ENCODE measurements around the gene ZNF385D. TPM values are rescaled to one million over a fixed set of nuclear protein-coding genes. Genes with fewer than 3 reads are reported as not detected.

ZNF385D gene
- total RNA-seq, 1 donor from 2014 or later: 0.79 TPM

- no peak for DNase-seq (ENCODE audit: low read depth, low spot score)
Measured at GRCh38 chr3:21750080-21750696, 822 bp downstream of the ZNF385D start.

- no peak for DNase-seq (ENCODE audit: low read depth, low spot score)
Measured at GRCh38 chr3:21747966-21748555, 2.9 kb downstream of the ZNF385D start.

GRCh38 chr3:21747376-21747775 is 3.6 kb downstream of the ZNF385D start:
- DNase-seq (ENCODE audit: low read depth, low spot score): no peak

- DNase-seq (ENCODE audit: low read depth, low spot score): no peak
Measured at GRCh38 chr3:21745966-21746365, 5.0 kb downstream of the ZNF385D start.

- no peak for DNase-seq (ENCODE audit: low read depth, low spot score)
Measured at GRCh38 chr3:21744793-21745192, 6.2 kb downstream of the ZNF385D start.

GRCh38 chr3:21738935-21739702 is 11.9 kb downstream of the ZNF385D start:
- no peak for DNase-seq (ENCODE audit: low read depth, low spot score)

- DNase-seq (ENCODE audit: low read depth, low spot score): no peak
Measured at GRCh38 chr3:21738283-21738682, 12.7 kb downstream of the ZNF385D start.

- DNase-seq (ENCODE audit: low read depth, low spot score): no peak
Measured at GRCh38 chr3:21734746-21735145, 16.3 kb downstream of the ZNF385D start.

- no peak for DNase-seq (ENCODE audit: low read depth, low spot score)
Measured at GRCh38 chr3:21729888-21730459, 21.0 kb downstream of the ZNF385D start.

- DNase-seq (ENCODE audit: low read depth, low spot score): no peak
Measured at GRCh38 chr3:21729331-21729730, 21.7 kb downstream of the ZNF385D start.

GRCh38 chr3:21722768-21723167 is 28.2 kb downstream of the ZNF385D start:
- no peak for DNase-seq (ENCODE audit: low read depth, low spot score)

GRCh38 chr3:21722301-21722700 is 28.7 kb downstream of the ZNF385D start:
- DNase-seq (ENCODE audit: low read depth, low spot score): no peak

GRCh38 chr3:21718943-21719591 is 31.9 kb downstream of the ZNF385D start:
- no peak for DNase-seq (ENCODE audit: low read depth, low spot score)

- DNase-seq (ENCODE audit: low read depth, low spot score): no peak
Measured at GRCh38 chr3:21718161-21718765, 32.7 kb downstream of the ZNF385D start.

- no peak for DNase-seq (ENCODE audit: low read depth, low spot score)
Measured at GRCh38 chr3:21715662-21716061, 35.3 kb downstream of the ZNF385D start.

- no peak for DNase-seq (ENCODE audit: low read depth, low spot score)
Measured at GRCh38 chr3:21705769-21706168, 45.2 kb downstream of the ZNF385D start.

- no peak for DNase-seq (ENCODE audit: low read depth, low spot score)
Measured at GRCh38 chr3:21704796-21705195, 46.2 kb downstream of the ZNF385D start.

GRCh38 chr3:21703291-21703690 is 47.7 kb downstream of the ZNF385D start:
- no peak for DNase-seq (ENCODE audit: low read depth, low spot score)

GRCh38 chr3:21697707-21698106 is 53.3 kb downstream of the ZNF385D start:
- no peak for DNase-seq (ENCODE audit: low read depth, low spot score)

- DNase-seq (ENCODE audit: low read depth, low spot score): no peak
Measured at GRCh38 chr3:21694506-21694905, 56.5 kb downstream of the ZNF385D start.

GRCh38 chr3:21691036-21691435 is 60.0 kb downstream of the ZNF385D start:
- DNase-seq (ENCODE audit: low read depth, low spot score): no peak
